SK-N-SH (cell line): ENCODE results near the gene PLA2G2F. TPM values are rescaled to one million over a fixed set of nuclear protein-coding genes. Genes with fewer than 3 reads are reported as not detected.

Experiments
- CTCF ChIA-PET: fragments of 300-600, 350-600 bp; formaldehyde crosslinking; extraction: SDS; loops from one replicate; lab custom pipeline; 2021; lab: Yijun Ruan, JAX
- POLR2A ChIA-PET: fragments of 350-600 bp; sonication (Branson Sonifier 250); formaldehyde crosslinking; extraction: SDS; loops from one replicate; lab custom pipeline; 2020; ENCODE audit warnings: antibody characterized with exemption, inconsistent platforms; lab: Yijun Ruan, JAX
- DNase-seq: peaks from one replicate; pipeline ENCODE4 v3.0.0; 2012
- H2AFZ ChIP-seq: fragments of 200-600 bp; sonication (generic); 2 replicates; pipeline ENCODE4 v1.8.1; 2016; ENCODE audit warnings: antibody characterized with exemption, mild to moderate bottlenecking, low read depth
- H3F3A ChIP-seq: fragments of 200-600 bp; sonication (generic); replicated peaks from 2 replicates; pipeline ENCODE3; 2016; ENCODE audit warnings: antibody characterized with exemption, mild to moderate bottlenecking; ENCODE audit not compliant: insufficient read depth
- H3K27ac ChIP-seq, 2 experiments: fragments of 200-500 bp in 1 of 2; fragments of 200-600 bp in 1 of 2; sonication (Bioruptor generic) in 1 of 2; sonication (generic), shearing (Covaris generic) in 1 of 2; 2 replicates each; pipeline versions ENCODE4 v1.5.1 to v1.6.1; 2014 to 2016; ENCODE audit warnings: low read depth in 2 of 2, inconsistent platforms in 1 of 2, low read length in 1 of 2, mild to moderate bottlenecking in 1 of 2, mixed read lengths in 1 of 2
- H3K27me3 ChIP-seq: fragments of 200-600 bp; sonication (generic), shearing (Covaris generic); 2 replicates; pipeline ENCODE4 v1.6.1; 2016; ENCODE audit warnings: mixed run types; ENCODE audit not compliant: insufficient read depth
- H3K36me3 ChIP-seq, 2 experiments: fragments of 200-500 bp in 1 of 2; fragments of 200-600 bp in 1 of 2; sonication (Bioruptor generic) in 1 of 2; sonication (generic) in 1 of 2; replicated peaks in 1 of 2; 2 replicates each; pipeline versions ENCODE3 to v1.5.1; 2014 to 2016; ENCODE audit warnings: low read length in 1 of 2, mild to moderate bottlenecking in 1 of 2; ENCODE audit not compliant: insufficient read depth in 2 of 2, control insufficient read depth in 1 of 2
- H3K4me1 ChIP-seq, 2 experiments: fragments of 200-500 bp in 1 of 2; fragments of 200-600 bp in 1 of 2; sonication (Bioruptor generic) in 1 of 2; sonication (generic), shearing (Covaris generic) in 1 of 2; 2 replicates each; pipeline versions ENCODE4 v1.5.1 to v1.6.1; 2014 to 2016; ENCODE audit warnings: low read depth in 1 of 2, low read length in 1 of 2, mixed run types in 1 of 2; ENCODE audit not compliant: insufficient read depth in 2 of 2, control insufficient read depth in 1 of 2
- H3K4me2 ChIP-seq: fragments of 200-600 bp; sonication (generic), shearing (Covaris generic); 2 replicates; pipeline ENCODE4 v1.6.1; 2017; ENCODE audit warnings: mixed run types
- H3K4me3 ChIP-seq, 2 experiments: fragments of 200-500 bp in 1 of 2; fragments of 200-600 bp in 1 of 2; sonication (Bioruptor generic) in 1 of 2; sonication (generic), shearing (Covaris generic) in 1 of 2; 2 replicates each; pipeline versions ENCODE4 v1.5.1 to v1.8.1; 2014 to 2016; ENCODE audit warnings: low read depth in 2 of 2, inconsistent platforms in 1 of 2, low read length in 1 of 2, mild to moderate bottlenecking in 1 of 2, mixed read lengths in 1 of 2, moderate library complexity in 1 of 2
- H3K79me2 ChIP-seq: fragments of 200-600 bp; sonication (generic); 2 replicates; pipeline ENCODE4 v1.8.1; 2017; ENCODE audit warnings: mild to moderate bottlenecking; ENCODE audit not compliant: insufficient read depth
- H3K9ac ChIP-seq: fragments of 200-600 bp; sonication (generic); 2 replicates; pipeline ENCODE4 v1.6.1; 2017; ENCODE audit warnings: mixed run types
- H3K9me2 ChIP-seq: fragments of 200-600 bp; sonication (generic); 2 replicates; pipeline ENCODE4 v1.6.1; 2017; ENCODE audit warnings: mixed run types
- H3K9me3 ChIP-seq: fragments of 200-600 bp; sonication (generic); 2 replicates; pipeline ENCODE4 v1.6.1; 2017; ENCODE audit warnings: mixed run types, mild to moderate bottlenecking, moderate library complexity
- H4K20me1 ChIP-seq: fragments of 200-600 bp; sonication (generic); 2 replicates; pipeline ENCODE4 v1.6.1; 2017; ENCODE audit warnings: mild to moderate bottlenecking, mixed run types; ENCODE audit not compliant: insufficient read depth
- FOXM1 ChIP-seq: IDR thresholded peaks from 2 replicates; pipeline ENCODE4 v1.4.0; 2012; ENCODE audit warnings: low read depth, mild to moderate bottlenecking
- GABPA ChIP-seq: IDR thresholded peaks from 2 replicates; pipeline ENCODE4 v1.4.0; 2012; ENCODE audit warnings: low read depth, mild to moderate bottlenecking
- JUND ChIP-seq: IDR thresholded peaks from 2 replicates; pipeline ENCODE4 v1.4.0; 2012
- MAX ChIP-seq: IDR thresholded peaks from 2 replicates; pipeline ENCODE4 v1.4.0; 2012; ENCODE audit warnings: low read depth
- MEF2A ChIP-seq: IDR thresholded peaks from 2 replicates; pipeline ENCODE4 v1.4.0; 2012; ENCODE audit warnings: low read depth, borderline replicate concordance
- MXI1 ChIP-seq: IDR thresholded peaks from 2 replicates; pipeline ENCODE4 v1.6.1; 2012; ENCODE audit warnings: mild to moderate bottlenecking, low read depth, low read length, improper control_type of control experiment
- POLR2AphosphoS5 ChIP-seq: IDR thresholded peaks from 2 replicates; pipeline ENCODE4 v1.6.1; 2012; ENCODE audit warnings: low read depth, low read length
- RAD21 ChIP-seq: IDR thresholded peaks from 2 replicates; pipeline ENCODE4 v1.6.1; 2012; ENCODE audit warnings: mild to moderate bottlenecking, low read length
- RFX5 ChIP-seq: IDR thresholded peaks from 2 replicates; pipeline ENCODE4 v1.6.1; 2012; ENCODE audit warnings: mild to moderate bottlenecking, improper control_type of control experiment, low read length
- TEAD4 ChIP-seq: IDR thresholded peaks from 2 replicates; pipeline ENCODE4 v1.4.0; 2012; ENCODE audit warnings: mild to moderate bottlenecking, borderline replicate concordance; ENCODE audit not compliant: insufficient read depth
- WGBS: methylation state at CpG from one replicate; pipeline ENCODE4 v1.1.6; 2017; ENCODE audit warnings: low lambda C conversion rate; 5-methylcytosine and 5-hydroxymethylcytosine counted together
- polyA plus RNA-seq, 3 experiments: library from polyadenylated mRNA; depleted of rRNA; stranded (reverse); fragments of >200 nt; gene quantifications; 2 replicates each; pipeline ENCODE4 v1.2.3, GENCODE V29; 2012
- TF ChIP-seq, protein P1 (sequence below): fragments of 200-600 bp; sonication (generic); IDR thresholded peaks from 2 replicates; pipeline ENCODE4 v1.6.1; 2017; ENCODE audit warnings: antibody characterized with exemption, mild to moderate bottlenecking, moderate library complexity

Gene PLA2G2F
- polyA plus RNA-seq, 1 of the 3 experiments (the other 2 are of a cell fraction): not detected

GRCh38 chr1:20108366-20109123, 30.6 kb upstream of the PLA2G2F start:
- no peaks in the 10 kb centered on the region for H3K36me3 ChIP-seq
- no peak for DNase-seq
- H3K4me3 ChIP-seq: no peak overlapping the region
- H2AFZ ChIP-seq: no peak overlapping the region
- H3K4me2 ChIP-seq: no peak overlapping the region
- no peak overlapping the region for H3K27ac ChIP-seq
- H3K9me3 ChIP-seq: no peaks in the 10 kb centered on the region
- H3K4me1 ChIP-seq: no peaks in the 10 kb centered on the region
- POLR2A ChIA-PET: no interaction called here
- 63% methylated on average over 5 of the region's 5 CpGs for WGBS
- H3K79me2 ChIP-seq: no peaks in the 10 kb centered on the region
- H3F3A ChIP-seq: no peaks in the 10 kb centered on the region
- no peak for TF ChIP-seq RAD21
- no peak for TF ChIP-seq GABPA
- TF ChIP-seq, all 33 proteins: peak for 0
- Histone ChIP-seq H3K27me3 (no peaks in the 10 kb centered on the region), H3K9me2 (no peaks in the 10 kb centered on the region), H4K20me1 (no peaks in the 10 kb centered on the region), H3K9ac (no peak overlapping the region)
- CTCF ChIA-PET: interaction anchor here (1.5 kb wide), 1 partner anchor 43 kb away, joined by 4 read pairs; no protein-coding TSS in a partner anchor

DNA sequence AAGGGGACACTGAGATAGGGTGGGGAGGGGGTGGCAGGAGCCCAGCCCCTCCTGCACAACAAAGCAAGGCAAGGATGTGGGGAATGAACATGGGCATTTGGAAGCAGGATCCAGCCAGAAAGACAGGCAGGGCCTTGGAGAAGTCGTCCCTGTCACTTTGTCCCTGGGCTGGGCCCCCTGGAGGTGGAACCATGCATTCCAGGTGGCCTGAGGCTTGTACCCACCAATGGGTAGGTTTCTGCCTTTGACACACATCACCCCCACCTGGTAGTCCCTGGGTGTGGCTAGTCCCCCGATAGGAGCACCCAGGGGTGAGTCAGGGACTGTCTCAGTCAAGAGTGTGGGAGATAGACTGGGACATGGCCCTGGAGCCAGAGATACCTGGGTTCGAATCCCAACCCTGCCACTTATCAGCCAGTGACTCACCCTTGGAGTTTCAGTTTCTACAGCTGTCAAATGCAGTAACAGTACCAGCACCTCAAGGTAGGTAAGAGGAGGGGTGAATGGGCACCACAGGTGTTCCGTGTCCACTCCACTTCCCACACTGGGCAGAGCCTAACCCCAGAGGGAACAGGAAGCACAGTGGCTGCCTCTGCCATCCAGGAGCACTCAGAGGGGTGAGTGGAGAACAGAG, 29.8 kb upstream of the PLA2G2F start:
- Histone ChIP-seq H3K9me2 (no peaks in the 10 kb centered on the region), H3K4me2 (no peak overlapping the region), H3F3A (no peaks in the 10 kb centered on the region), H3K27ac (no peak overlapping the region), H3K9ac (no peak overlapping the region), H3K27me3 (no peaks in the 10 kb centered on the region), H2AFZ (no peak overlapping the region), H3K9me3 (no peaks in the 10 kb centered on the region), H4K20me1 (no peaks in the 10 kb centered on the region), H3K36me3 (no peaks in the 10 kb centered on the region), H3K79me2 (no peaks in the 10 kb centered on the region), H3K4me1 (no peaks in the 10 kb centered on the region), H3K4me3 (no peak overlapping the region)
- no peak for DNase-seq
- WGBS: 45% methylated on average over 3 of the region's 4 CpGs
- no peak for TF ChIP-seq JUND
- no peak for TF ChIP-seq RFX5
- no peak for TF ChIP-seq MXI1
- TF ChIP-seq MAX: no peak
- TF ChIP-seq, protein P1, sequence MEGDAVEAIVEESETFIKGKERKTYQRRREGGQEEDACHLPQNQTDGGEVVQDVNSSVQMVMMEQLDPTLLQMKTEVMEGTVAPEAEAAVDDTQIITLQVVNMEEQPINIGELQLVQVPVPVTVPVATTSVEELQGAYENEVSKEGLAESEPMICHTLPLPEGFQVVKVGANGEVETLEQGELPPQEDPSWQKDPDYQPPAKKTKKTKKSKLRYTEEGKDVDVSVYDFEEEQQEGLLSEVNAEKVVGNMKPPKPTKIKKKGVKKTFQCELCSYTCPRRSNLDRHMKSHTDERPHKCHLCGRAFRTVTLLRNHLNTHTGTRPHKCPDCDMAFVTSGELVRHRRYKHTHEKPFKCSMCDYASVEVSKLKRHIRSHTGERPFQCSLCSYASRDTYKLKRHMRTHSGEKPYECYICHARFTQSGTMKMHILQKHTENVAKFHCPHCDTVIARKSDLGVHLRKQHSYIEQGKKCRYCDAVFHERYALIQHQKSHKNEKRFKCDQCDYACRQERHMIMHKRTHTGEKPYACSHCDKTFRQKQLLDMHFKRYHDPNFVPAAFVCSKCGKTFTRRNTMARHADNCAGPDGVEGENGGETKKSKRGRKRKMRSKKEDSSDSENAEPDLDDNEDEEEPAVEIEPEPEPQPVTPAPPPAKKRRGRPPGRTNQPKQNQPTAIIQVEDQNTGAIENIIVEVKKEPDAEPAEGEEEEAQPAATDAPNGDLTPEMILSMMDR: no peak
- TF ChIP-seq POLR2AphosphoS5: no peak
- no peak for TF ChIP-seq FOXM1
- no peak for TF ChIP-seq TEAD4
- TF ChIP-seq MEF2A: no peak
- ChIA-PET CTCF (interaction anchor here (1.3 kb wide), 1 partner anchor 187 kb away, joined by 3 read pairs; no protein-coding TSS in a partner anchor), POLR2A (no interaction called here)
